AML-193 (cell line): ENCODE results near the gene CCDC9B.

Experiments used
- DNase-seq, 2 experiments: peaks; one replicate each; lab custom pipeline; 2025; lab: John Stamatoyannopoulos, UW

Gene CCDC9B

GRCh38 chr15:40365624-40366456, 25.1 kb upstream of the CCDC9B start:
- no peak for DNase-seq

- no peak for DNase-seq
These were observed 24.3 kb upstream of the CCDC9B start for GRCh38 chr15:40365016-40365415.

- no peak for DNase-seq
These were observed 23.5 kb upstream of the CCDC9B start for GRCh38 chr15:40364251-40364650.

- DNase-seq, result no peak
These were observed 22.9 kb upstream of the CCDC9B start for GRCh38 chr15:40363611-40364010.

- no peak for DNase-seq
These were observed 20.9 kb upstream of the CCDC9B start for GRCh38 chr15:40361640-40362039.

GRCh38 chr15:40360015-40360414, 19.3 kb upstream of the CCDC9B start:
- DNase-seq, result no peak

GRCh38 chr15:40358471-40359353, 18.0 kb upstream of the CCDC9B start:
- no peak for DNase-seq

GRCh38 chr15:40357723-40358470, 17.2 kb upstream of the CCDC9B start, which contains the start of gene DISP2:
DISP2 (plus strand) TSS chr15:40358219; CDS start chr15:40358322, 103 bp downstream.
- peak; percentile 61 to 78 for DNase-seq

GRCh38 chr15:40357246-40357645, 16.5 kb upstream of the CCDC9B start:
- no peak for DNase-seq

- peak in 1 of 2 experiments; percentile 11 for DNase-seq
These were observed 15.3 kb upstream of the CCDC9B start for GRCh38 chr15:40355976-40356585.

- DNase-seq, result peak in 1 of 2 experiments; percentile 8
These were observed 13.9 kb upstream of the CCDC9B start for GRCh38 chr15:40354408-40355171.

- DNase-seq, result no peak
These were observed 13.0 kb upstream of the CCDC9B start for GRCh38 chr15:40353697-40354096.

GRCh38 chr15:40352281-40352901, 11.7 kb upstream of the CCDC9B start:
- DNase-seq, result no peak

- DNase-seq, result no peak
These were observed 8.4 kb upstream of the CCDC9B start for GRCh38 chr15:40349163-40349562.

GRCh38 chr15:40348474-40348870, 7.7 kb upstream of the CCDC9B start:
- DNase-seq, result no peak

- no peak for DNase-seq
These were observed 7.1 kb upstream of the CCDC9B start for GRCh38 chr15:40347559-40348473.

- no peak for DNase-seq
These were observed 6.1 kb upstream of the CCDC9B start for GRCh38 chr15:40346579-40347558.
